IMR-90 (cell line): ENCODE measurements around the gene RPH3AL. TPM values are rescaled to one million over a fixed set of nuclear protein-coding genes. Genes with fewer than 3 reads are reported as not detected.

Source experiments
- ATAC-seq: fragments of 200-7000 bp; cut with Tn5 transposase; 2 replicates; pipeline ENCODE4 v1.9.1; 2020; ENCODE audit warnings: low read depth, mild to moderate bottlenecking, moderate library complexity
- BruUV-seq: library from RNA; stranded (reverse); fragments of 400-500 nt; replicated peaks from 2 replicates; lab custom pipeline; 2021; lab: Mats Ljungman, UMichigan
- CTCF ChIA-PET: fragments of 300-600 bp; formaldehyde crosslinking; extraction: SDS; loops from one replicate; lab custom pipeline; 2021; ENCODE audit warnings: antibody characterized with exemption; lab: Yijun Ruan, JAX
- POLR2A ChIA-PET: fragments of 300-600 bp; sonication (Branson Sonifier 250); formaldehyde crosslinking; loops from one replicate; lab custom pipeline; 2022; ENCODE audit warnings: antibody characterized with exemption; ENCODE audit not compliant: unreplicated experiment; lab: Charles Lee
- DNase-seq: peaks from one replicate; pipeline ENCODE4 v3.0.0; 2013
- H2AFZ ChIP-seq: replicated peaks from 2 replicates; pipeline ENCODE3; 2013; ENCODE audit warnings: low read length, mild to moderate bottlenecking; ENCODE audit not compliant: poor library complexity
- H2AK5ac ChIP-seq: 2 replicates; pipeline ENCODE4 v1.6.1; 2013; ENCODE audit warnings: low read depth, low read length, inconsistent platforms
- H2AK9ac ChIP-seq: replicated peaks from 2 replicates; pipeline ENCODE3; 2013; ENCODE audit warnings: mild to moderate bottlenecking, low read depth, low read length, moderate library complexity; ENCODE audit not compliant: poor library complexity
- H2BK120ac ChIP-seq: 2 replicates; pipeline ENCODE4 v1.6.1; 2013; ENCODE audit warnings: low read depth, low read length, inconsistent platforms
- H2BK15ac ChIP-seq: 3 replicates; pipeline ENCODE4 v1.6.1; 2013; ENCODE audit warnings: low read depth, low read length, inconsistent platforms
- H2BK20ac ChIP-seq: 2 replicates; pipeline ENCODE4 v1.6.1; 2013; ENCODE audit warnings: low read depth, mild to moderate bottlenecking, inconsistent platforms, low read length, moderate library complexity
- H2BK5ac ChIP-seq: 2 replicates; pipeline ENCODE4 v1.6.1; 2013; ENCODE audit warnings: mild to moderate bottlenecking, low read depth, low read length, inconsistent platforms; ENCODE audit not compliant: poor library complexity, severe bottlenecking
- H3K14ac ChIP-seq: replicated peaks from 2 replicates; pipeline ENCODE4 v1.6.1; 2013; ENCODE audit warnings: low read depth, low read length, inconsistent platforms
- H3K18ac ChIP-seq: 2 replicates; pipeline ENCODE4 v1.6.1; 2013; ENCODE audit warnings: low read depth, low read length, control low read depth
- H3K23ac ChIP-seq: 2 replicates; pipeline ENCODE4 v1.6.1; 2013; ENCODE audit warnings: low read depth, low read length, inconsistent platforms
- H3K27ac ChIP-seq: 2 replicates; pipeline ENCODE4 v1.5.1; 2013; ENCODE audit warnings: mild to moderate bottlenecking, control low read depth, low read length; ENCODE audit not compliant: insufficient read depth
- H3K27me3 ChIP-seq: 2 replicates; pipeline ENCODE4 v1.6.1; 2013; ENCODE audit warnings: low read length; ENCODE audit not compliant: control insufficient read depth, insufficient read depth
- H3K36me3 ChIP-seq: 2 replicates; pipeline ENCODE4 v1.6.1; 2013; ENCODE audit warnings: low read length, mixed read lengths; ENCODE audit not compliant: control insufficient read depth, insufficient read depth
- H3K4ac ChIP-seq: 2 replicates; pipeline ENCODE4 v1.6.1; 2013; ENCODE audit warnings: low read depth, low read length, inconsistent platforms
- H3K4me1 ChIP-seq: 2 replicates; pipeline ENCODE4 v1.6.1; 2013; ENCODE audit warnings: low read length, mixed read lengths; ENCODE audit not compliant: control insufficient read depth, insufficient read depth
- H3K4me2 ChIP-seq: 2 replicates; pipeline ENCODE4 v1.6.1; 2013; ENCODE audit warnings: low read depth, mild to moderate bottlenecking, control low read depth, low read length, moderate library complexity
- H3K4me3 ChIP-seq: 2 replicates; pipeline ENCODE4 v1.5.1; 2013; ENCODE audit warnings: low read depth, mild to moderate bottlenecking, control low read depth, low read length, moderate library complexity; ENCODE audit not compliant: insufficient read depth
- H3K56ac ChIP-seq: 2 replicates; pipeline ENCODE4 v1.6.1; 2013; ENCODE audit warnings: low read length, inconsistent platforms; ENCODE audit not compliant: insufficient read depth; ENCODE audit errors: extremely low read depth
- H3K79me1 ChIP-seq, 2 experiments: 2 replicates each; pipeline ENCODE4 v1.6.1; 2013; ENCODE audit warnings: low read length in 2 of 2, inconsistent platforms in 1 of 2, low read depth in 1 of 2
- H3K9ac ChIP-seq: 2 replicates; pipeline ENCODE4 v1.6.1; 2013; ENCODE audit warnings: low read depth, low read length, control low read depth
- H3K9me1 ChIP-seq: 2 replicates; pipeline ENCODE4 v1.6.1; 2013; ENCODE audit warnings: low read length, inconsistent platforms; ENCODE audit not compliant: insufficient read depth
- H3K9me3 ChIP-seq: 2 replicates; pipeline ENCODE4 v1.6.1; 2013; ENCODE audit warnings: low read length; ENCODE audit not compliant: control insufficient read depth, insufficient read depth
- H4K20me1 ChIP-seq: 2 replicates; pipeline ENCODE4 v1.6.1; 2013; ENCODE audit warnings: low read length, inconsistent platforms; ENCODE audit not compliant: insufficient read depth
- H4K5ac ChIP-seq: 2 replicates; pipeline ENCODE4 v1.6.1; 2013; ENCODE audit warnings: mild to moderate bottlenecking, low read depth, low read length, control low read depth
- H4K8ac ChIP-seq, 2 experiments: 2 replicates each; pipeline ENCODE4 v1.6.1; 2013; ENCODE audit warnings: low read depth in 2 of 2, low read length in 2 of 2, control low read depth in 1 of 2, inconsistent platforms in 1 of 2
- H4K91ac ChIP-seq: 2 replicates; pipeline ENCODE4 v1.6.1; 2013; ENCODE audit warnings: low read depth, low read length, inconsistent platforms; ENCODE audit not compliant: insufficient read depth
- BHLHE40 ChIP-seq: fragments of 150-350 bp; IDR thresholded peaks from 2 replicates; pipeline ENCODE4 v1.6.1; 2016; ENCODE audit warnings: mild to moderate bottlenecking, low read depth, low read length
- CEBPB ChIP-seq: IDR thresholded peaks from 2 replicates; pipeline ENCODE4 v1.6.1; 2012; ENCODE audit warnings: low read depth, low read length, improper control_type of control experiment
- RAD21 ChIP-seq: IDR thresholded peaks from 2 replicates; pipeline ENCODE4 v1.6.1; 2012; ENCODE audit warnings: low read length, improper control_type of control experiment
- SMC3 ChIP-seq: fragments of 150-350 bp; IDR thresholded peaks from 2 replicates; pipeline ENCODE4 v1.6.1; 2016; ENCODE audit warnings: low read depth, mild to moderate bottlenecking, antibody characterized with exemption, low read length, moderate library complexity
- WGBS, 2 experiments: methylation state at CpG; one replicate each; pipeline versions ENCODE4 v1.1.5 to v1.1.7; 2013; ENCODE audit warnings: missing lambda C conversion rate in 2 of 2; ENCODE audit not compliant: insufficient read length in 1 of 2; ENCODE audit errors: extremely low coverage in 2 of 2; 5-methylcytosine and 5-hydroxymethylcytosine counted together
- dilution Hi-C: fragments of 300-500 bp; cut with HindIII; formaldehyde crosslinking; loops from one replicate; pipeline ENCODE4 v1.14.3; 2018; ENCODE audit warnings: low sequenced_read_pairs; ENCODE audit not compliant: unreplicated experiment
- in situ Hi-C: fragments of 300-500 bp; cut with MboI; formaldehyde crosslinking; loops from 3 replicates; pipeline ENCODE4 v1.14.3; 2019; ENCODE audit warnings: low sequenced_read_pairs, inconsistent platforms, mixed read lengths
- intact Hi-C: fragments of 100-400 bp; cut with micrococcal nuclease; formaldehyde crosslinking; loops from 2 replicates; pipeline ENCODE4 v1.10.0; 2022
- polyA plus RNA-seq, 3 experiments: library from polyadenylated mRNA; depleted of rRNA; stranded (reverse); fragments of >200 nt; gene quantifications; 2 replicates each; pipeline ENCODE4 v1.2.3, GENCODE V29; 2012; ENCODE audit warnings: low replicate concordance in 1 of 3
- total RNA-seq: library from RNA; depleted of rRNA; stranded (reverse); fragments of >200 nt; gene quantifications from 2 replicates; pipeline ENCODE4 v1.2.3, GENCODE V29; 2012
- TF ChIP-seq, protein P1 (sequence below): conservative IDR thresholded peaks from 2 replicates; pipeline ENCODE4 v1.5.1; 2012; ENCODE audit warnings: mild to moderate bottlenecking, low read depth, low read length, improper control_type of control experiment

RPH3AL gene
- total and polyA plus RNA-seq, 2 of the 4 experiments (the other 2 are of a cell fraction), result 1.8 to 2.5 TPM

DNA sequence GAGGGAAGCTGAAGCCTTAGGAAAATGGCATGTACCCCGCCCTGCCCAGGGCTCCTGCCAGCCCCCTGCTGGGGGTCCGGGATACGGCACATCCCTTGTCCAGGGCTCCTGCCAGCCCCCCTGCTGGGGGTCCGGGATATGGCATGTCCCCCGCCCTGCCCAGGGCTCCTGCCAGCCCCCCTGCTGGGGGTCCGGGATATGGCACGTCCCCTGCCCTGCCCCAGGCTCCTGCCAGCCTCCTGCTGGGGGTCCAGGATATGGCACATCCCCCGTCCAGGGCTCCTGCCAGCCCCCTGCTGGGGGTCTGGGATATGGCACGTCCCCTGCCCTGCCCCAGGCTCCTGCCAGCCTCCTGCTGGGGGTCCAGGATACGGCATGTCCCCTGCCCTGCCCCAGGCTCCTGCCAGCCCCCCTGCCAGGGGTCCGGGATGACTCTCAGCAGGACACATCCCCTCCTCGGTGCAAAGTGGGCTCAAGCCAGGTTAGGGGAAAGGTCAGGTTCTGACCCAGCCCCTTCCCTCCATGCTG, 43.2 kb downstream of the RPH3AL start:
- Histone ChIP-seq H3K4me1 (no peaks in the 10 kb centered on the region), H3K27ac (no peak overlapping the region), H3K9me1 (no peaks in the 10 kb centered on the region), H4K91ac (no peak overlapping the region), H2AFZ (no peak overlapping the region), H2BK20ac (no peak overlapping the region), H2BK15ac (no peak overlapping the region), H4K8ac (no peak overlapping the region), H3K14ac (no peak overlapping the region), H3K4ac (no peak overlapping the region), H3K27me3 (peaks cover 27% of the 10 kb centered on the region), H3K9ac (no peak overlapping the region), H2BK120ac (no peak overlapping the region), H3K9me3 (no peaks in the 10 kb centered on the region; the same call in 1 of the 2 replicates), H3K56ac (no peak overlapping the region), H3K4me3 (no peak overlapping the region), H2AK9ac (no peak overlapping the region), H2AK5ac (no peak overlapping the region), H4K20me1 (0 out of 2 replicates have a peak, but pooled peaks cover 3% of the 10 kb centered on the region), H3K79me1 (no peaks in the 10 kb centered on the region), H2BK5ac (no peak overlapping the region), H3K23ac (no peak overlapping the region), H3K4me2 (no peak overlapping the region), H4K5ac (no peak overlapping the region), H3K36me3 (no peaks in the 10 kb centered on the region), H3K18ac (no peak overlapping the region)
- in situ Hi-C loops, result no loop called here
- WGBS, 2 experiments, result 43% methylated on average over 3 of the region's 12 CpGs; no CpG with 5 or more reads in 1 of the 2 experiments
- dilution Hi-C loops, result no loop called here
- ATAC-seq (peak; percentile 48; the same call in 1 of the 2 replicates), DNase-seq (no peak)
- ChIA-PET CTCF (no interaction called here), POLR2A (no interaction called here)
- BruUV-seq, result no TSS peak
- TF ChIP-seq CEBPB, result no peak
- TF ChIP-seq RAD21, result peak; percentile 19; the same call in 1 of the 2 replicates
- TF ChIP-seq, protein P1, sequence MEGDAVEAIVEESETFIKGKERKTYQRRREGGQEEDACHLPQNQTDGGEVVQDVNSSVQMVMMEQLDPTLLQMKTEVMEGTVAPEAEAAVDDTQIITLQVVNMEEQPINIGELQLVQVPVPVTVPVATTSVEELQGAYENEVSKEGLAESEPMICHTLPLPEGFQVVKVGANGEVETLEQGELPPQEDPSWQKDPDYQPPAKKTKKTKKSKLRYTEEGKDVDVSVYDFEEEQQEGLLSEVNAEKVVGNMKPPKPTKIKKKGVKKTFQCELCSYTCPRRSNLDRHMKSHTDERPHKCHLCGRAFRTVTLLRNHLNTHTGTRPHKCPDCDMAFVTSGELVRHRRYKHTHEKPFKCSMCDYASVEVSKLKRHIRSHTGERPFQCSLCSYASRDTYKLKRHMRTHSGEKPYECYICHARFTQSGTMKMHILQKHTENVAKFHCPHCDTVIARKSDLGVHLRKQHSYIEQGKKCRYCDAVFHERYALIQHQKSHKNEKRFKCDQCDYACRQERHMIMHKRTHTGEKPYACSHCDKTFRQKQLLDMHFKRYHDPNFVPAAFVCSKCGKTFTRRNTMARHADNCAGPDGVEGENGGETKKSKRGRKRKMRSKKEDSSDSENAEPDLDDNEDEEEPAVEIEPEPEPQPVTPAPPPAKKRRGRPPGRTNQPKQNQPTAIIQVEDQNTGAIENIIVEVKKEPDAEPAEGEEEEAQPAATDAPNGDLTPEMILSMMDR, result peak; percentile 55
- TF ChIP-seq BHLHE40, result no peak
- peak; percentile 28; the same call in 1 of the 2 replicates for TF ChIP-seq SMC3
- intact Hi-C loops, result no loop called here
